Jurkat, Clone E6-1 (cell line): ENCODE results near the gene NTN5.
"Not testable (repeated sequence)": the region's sequence is repeated elsewhere in the genome, so short reads cannot be mapped to it uniquely, and the experiment has no call there.

Experiments
- DNase-seq: peaks from one replicate; pipeline ENCODE4 v3.0.0-alpha.2; 2011; ENCODE audit warnings: low read depth, low spot score
- H3K4me3 ChIP-seq: 2 replicates; pipeline ENCODE4 v1.5.1; 2011; ENCODE audit warnings: mild to moderate bottlenecking, low read length, control low read depth, moderate library complexity

The NTN5 gene

DNA sequence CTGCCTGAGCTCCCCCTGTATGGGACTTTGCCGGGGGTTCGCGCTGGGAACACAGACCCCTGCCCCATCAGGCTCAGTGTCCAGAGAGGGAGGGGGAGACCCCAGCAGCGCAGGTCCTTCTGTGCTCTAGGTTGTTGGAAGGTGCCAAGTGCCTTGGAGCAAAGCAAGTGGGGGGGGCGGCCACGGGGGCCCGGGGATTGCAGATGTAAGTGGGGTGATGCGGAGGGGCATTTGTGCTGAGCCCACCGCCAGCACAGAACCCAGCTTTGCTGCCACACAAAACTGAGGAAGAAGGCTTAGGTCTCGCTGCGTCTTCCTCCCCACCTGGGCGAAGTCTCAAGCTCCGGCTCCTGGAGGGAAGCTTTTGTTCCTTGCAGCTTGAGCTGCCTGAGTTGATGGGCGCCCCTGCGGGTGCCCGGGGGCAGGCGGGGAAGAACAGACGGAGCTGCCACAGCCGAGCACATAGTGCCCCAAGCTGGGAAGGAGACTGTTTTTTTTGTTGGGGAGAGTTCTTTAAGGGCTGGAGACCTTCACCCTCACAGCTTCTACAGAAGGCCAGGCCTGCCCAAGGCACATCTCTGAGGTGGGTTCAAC, 1.5 kb upstream of the NTN5 start:
- no peak overlapping the region for H3K4me3 ChIP-seq
- DNase-seq, result no peak

DNA sequence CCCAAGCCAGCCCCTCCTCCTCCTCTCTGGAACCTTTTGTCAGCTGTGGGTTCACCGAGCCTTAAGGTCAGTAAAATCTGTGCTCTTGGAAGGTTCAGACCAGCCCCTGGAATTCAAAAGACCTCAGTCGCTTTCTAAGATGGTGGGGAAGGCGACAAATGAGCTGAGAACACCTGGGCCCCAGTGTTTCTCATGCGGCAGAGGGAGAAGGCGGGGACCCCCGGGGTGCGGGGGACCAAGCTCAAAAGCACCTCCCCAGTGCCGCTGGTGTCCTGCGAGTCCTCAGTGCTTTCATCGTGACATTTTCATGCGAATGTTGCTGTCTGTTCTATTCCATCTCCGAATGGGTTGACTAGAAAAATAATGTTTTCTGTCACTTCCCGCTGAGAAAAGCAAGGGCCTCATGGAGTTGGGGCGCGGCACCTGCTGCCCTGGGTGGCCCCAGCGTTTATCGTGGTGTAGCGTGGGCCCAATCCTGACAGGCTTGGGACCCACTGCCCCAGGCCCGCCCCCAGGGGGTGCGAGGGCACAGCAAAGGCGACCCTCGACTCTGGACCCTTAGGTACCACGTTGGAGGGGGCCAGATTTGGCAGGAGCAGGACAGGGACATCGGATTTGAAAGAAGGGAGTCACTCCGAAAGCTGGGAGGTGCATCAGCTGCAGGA, 751 bp upstream of the NTN5 start:
- no peak overlapping the region for H3K4me3 ChIP-seq
- no peak for DNase-seq

DNA sequence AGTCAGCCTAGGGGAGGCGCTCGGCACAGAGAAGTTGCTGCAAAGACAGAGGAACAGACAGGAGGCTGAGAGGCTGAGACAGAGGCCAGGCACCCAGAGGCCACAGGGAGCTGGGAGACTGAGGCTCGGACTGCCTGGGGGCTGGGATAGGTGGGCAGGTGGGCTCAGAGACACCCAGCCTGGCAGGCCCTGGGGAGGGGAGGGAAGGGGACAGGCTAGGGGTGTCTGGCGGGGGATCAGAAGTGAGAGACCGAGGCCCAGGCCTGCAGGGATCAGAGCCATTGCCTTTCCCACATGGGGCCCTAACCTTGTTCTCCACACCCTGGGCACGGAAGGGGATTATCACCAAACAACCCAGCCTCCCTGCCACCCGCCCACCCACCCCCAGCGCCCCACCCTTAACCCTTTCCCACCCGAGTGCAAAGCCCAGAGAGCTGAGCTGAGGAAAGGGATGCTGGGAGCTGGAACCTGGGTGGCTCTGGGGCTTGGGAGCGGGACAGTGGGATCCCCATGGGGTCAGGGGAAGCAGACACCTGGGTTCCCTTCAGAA, 1.3 kb downstream of the NTN5 start:
- no peak overlapping the region for H3K4me3 ChIP-seq
- no peak for DNase-seq

DNA sequence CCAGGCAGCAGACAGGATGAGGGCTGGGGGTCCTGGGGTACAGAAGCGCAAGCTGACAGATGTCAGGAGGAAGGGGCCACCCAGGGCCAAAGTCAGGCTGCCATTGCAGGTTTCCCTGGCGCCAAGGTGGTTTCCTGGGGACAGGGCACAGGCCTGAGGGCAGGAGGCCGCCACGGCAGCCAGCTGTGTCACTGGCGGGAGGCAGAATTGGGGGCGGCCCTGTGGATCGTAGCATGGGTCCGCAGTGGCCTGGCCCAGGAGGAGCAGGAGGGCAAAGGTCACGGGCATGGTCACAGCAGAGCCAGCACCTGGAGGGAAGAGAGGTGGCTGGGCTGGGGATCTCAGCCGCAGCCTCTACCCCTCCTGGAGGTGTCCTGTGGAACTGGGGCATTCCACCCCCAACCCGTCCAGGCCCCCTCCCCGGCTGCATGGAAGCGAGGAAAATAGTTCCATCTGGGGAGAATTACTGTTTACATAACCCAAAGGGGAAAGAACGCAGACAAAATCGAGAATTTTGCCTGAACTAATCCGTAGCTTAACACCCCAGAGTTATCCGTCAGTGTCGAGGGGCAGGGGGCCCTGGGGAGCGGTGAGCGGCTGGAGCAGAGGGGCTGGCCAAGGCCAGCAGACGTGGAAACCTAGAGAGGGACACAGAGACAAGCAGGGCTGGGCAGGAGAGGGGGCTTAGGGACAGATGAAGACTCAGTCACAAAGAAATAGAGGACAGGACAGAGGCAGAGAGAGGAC, 1.9 kb downstream of the NTN5 start:
- H3K4me3 ChIP-seq, result no peak overlapping the region
- DNase-seq, result no peak

DNA sequence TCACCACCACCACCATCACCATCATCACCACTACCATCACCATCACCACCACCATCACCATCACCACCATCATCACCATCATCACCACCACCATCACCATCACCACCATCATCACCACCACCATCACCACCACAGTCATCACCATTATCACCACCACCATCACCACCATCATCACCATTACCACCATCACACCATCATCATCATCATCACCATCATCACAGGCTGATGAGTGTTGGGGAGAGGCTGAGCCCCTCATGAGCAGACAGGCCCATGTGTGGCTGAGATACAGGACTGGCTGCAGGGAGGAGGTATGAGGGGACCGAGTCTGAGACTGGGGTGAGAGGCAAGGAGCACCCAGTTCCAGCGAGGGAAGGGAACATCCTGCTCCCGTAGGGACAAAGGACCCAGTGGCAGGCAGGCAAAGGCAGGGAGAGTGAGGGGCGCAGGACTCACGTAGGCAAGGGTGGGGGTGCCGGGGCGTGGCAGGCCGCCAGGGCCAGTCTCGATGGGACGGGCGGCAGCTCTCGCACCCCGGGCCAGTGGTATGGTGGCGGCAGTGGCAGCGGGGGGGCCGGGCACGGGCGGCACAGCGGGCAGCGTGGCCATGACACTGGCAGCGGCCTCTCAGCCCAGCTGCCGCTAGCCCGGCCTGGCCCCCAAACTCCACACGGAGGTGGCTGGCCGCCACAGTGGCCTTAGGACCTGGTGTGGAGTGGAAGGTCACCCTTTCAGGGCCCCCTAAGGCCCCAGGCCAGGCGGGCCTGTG, 2.7 kb downstream of the NTN5 start:
- no peak for DNase-seq
- H3K4me3 ChIP-seq, result no peak overlapping the region

DNA sequence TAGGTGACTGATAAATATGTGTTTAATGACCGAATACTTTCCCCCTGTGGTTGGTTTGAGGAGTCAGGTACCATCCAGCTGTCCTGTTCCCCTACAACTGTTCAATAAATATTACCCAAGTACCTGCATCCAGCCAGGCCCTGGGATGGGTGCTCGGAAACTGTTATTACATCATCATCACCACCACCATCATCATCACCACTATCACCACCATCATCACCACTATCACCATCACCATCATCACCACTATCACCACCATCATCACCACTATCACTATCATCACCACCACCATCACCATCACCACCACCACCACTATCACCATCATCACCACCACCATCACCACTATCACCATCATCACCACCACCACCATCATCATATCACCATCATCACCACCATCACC, 4.1 kb downstream of the NTN5 start:
- no peak for DNase-seq

DNA sequence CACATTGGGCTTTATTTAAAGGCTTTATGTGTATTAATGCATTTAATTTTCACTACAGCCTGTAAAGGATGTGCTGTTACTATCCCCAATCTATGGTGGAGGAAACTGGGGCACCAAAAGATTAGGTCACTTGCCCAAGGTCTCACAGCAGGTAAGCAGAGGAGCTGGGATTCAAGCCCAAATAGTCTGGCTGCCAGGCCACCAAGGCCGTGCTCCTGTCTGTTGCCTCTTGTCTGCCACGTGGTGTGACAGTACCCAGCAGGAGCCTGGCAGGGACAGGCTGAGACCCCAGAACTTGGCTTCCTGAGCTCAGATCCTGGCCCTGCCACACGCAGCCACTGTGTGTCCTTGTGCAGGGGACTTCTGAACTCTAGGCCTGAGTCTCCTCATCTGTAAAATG, 4.5 kb downstream of the NTN5 start:
- no peak for DNase-seq
- no peak overlapping the region for H3K4me3 ChIP-seq

More for the DNA sequence above, 4.1 kb downstream of the NTN5 start:
- H3K4me3 ChIP-seq, result no peak overlapping the region

DNA sequence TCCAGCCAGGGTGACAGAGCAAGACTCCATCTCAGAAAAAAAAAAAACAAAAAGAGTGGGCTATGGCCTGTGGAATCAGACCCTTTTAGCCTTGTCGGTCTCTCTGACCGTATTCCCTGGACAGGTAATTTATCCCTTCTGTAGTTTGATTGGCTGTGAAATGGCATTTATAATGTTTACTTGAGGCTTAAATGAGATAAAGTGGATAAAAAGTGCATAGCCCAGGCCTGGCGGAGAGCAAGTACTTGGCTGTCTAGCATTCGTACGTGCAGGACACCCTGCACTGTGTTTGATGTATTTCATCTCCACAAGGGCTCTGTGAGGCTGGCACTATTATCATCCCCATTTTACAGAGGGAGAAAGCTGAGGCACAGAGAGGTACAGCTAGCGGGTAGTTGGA, 7.0 kb downstream of the NTN5 start:
- DNase-seq, result no peak
- no peak overlapping the region for H3K4me3 ChIP-seq

DNA sequence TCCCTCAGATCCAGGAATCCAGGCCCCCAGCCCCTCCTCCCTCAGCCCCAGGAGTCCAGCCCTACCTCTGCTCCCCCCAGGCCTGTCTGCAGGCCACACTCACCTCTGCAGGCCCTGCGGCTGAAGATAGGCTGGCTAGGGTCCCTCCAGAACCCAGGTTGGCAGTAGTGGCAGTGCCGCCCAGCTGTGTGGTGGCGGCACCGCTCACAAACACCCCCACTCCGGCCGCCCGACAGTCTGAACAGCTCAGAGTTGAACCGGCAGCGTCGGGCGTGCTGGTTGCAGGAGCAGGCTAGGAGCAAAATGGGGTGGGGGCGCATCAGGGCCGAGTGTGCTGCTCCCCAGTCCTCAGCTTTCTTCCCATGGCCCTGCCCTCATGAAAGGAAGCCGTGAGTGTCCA, 8.3 kb downstream of the NTN5 start:
- no peak overlapping the region for H3K4me3 ChIP-seq
- no peak for DNase-seq

DNA sequence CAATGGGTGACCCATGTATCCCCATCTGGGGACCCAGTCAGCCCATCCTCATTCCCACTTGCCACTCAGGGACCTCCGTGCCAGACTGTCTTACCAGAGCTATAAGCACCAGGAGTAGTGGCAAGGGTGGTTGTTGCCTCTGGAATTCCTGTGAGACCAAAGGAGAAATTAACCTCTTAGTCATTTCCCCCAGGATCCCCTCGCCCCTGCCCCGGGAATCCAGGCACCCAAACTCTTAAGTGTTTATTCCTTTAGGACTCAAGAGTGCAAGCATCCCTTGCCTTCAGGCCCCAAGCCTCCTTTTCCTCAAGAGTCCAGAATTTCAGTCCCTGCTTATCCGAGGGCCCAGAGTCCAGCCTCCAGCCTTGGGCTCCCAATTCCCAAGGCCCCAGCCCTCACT, 9.2 kb downstream of the NTN5 start:
- DNase-seq, result no peak
- H3K4me3 ChIP-seq, result no peak overlapping the region

DNA sequence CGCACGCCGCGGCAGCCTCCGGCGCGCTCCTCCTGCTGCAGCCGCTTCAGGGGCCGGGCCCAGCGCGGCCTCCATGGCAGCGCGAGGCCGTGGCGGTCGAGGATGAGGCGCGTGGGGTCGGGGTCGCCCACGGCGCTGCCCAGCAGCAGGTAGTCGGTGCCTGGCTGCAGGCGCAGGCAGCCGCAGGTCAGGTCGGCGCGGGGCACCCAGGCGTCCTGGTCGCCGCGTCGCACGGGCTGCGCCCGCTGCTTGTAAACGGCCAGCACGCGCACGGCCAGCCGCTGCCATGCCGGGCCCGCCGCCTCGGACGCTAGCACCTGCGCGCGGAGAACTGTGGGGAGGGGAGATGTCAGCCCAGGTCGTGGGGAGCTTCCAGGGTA, 11.1 kb downstream of the NTN5 start:
- no peak overlapping the region for H3K4me3 ChIP-seq
- no peak for DNase-seq

DNA sequence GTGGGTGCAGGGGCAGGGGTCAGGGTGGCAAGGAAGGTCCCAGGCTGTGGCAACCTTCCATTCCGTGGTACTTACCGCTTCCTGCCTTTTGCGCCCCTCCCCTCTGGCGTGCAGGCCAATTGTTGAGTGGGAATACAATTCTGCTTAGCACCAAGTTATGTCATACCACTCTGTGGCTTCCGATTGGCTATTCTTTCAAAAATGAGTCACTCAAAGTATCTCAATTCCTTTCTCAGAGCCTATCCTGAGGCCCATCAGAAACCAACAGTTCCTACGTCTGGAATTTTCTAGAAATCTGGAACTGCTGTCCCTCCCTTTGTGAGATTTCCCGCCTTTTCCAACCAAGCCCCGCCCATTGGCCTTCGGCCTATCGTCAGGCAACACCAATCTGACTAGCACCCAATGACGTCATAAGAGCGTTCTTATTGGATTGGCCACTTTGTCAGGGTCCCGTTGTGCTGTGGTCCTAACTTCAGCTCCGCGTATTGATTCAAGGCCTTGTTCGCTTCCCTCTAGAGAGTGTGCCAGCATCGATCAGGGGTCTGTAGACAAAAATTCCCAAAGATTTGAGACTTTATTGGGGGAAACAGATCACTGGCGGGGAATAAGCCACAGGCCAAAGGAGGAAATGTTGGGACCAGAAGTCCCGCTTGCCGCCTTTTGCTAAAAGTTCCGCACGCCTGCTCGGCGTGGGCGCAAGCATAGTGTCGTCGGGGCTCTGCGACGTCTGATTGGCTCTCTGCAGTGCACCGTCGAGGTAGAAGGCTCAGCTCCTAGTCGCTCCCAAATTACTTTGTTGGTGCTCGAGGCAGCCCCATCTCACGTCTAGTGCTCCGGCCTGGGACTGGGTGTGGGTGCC, 11.7 kb downstream of the NTN5 start:
- H3K4me3 ChIP-seq, result peak overlapping the region; percentile 21
- peak; percentile 98 for DNase-seq

DNA sequence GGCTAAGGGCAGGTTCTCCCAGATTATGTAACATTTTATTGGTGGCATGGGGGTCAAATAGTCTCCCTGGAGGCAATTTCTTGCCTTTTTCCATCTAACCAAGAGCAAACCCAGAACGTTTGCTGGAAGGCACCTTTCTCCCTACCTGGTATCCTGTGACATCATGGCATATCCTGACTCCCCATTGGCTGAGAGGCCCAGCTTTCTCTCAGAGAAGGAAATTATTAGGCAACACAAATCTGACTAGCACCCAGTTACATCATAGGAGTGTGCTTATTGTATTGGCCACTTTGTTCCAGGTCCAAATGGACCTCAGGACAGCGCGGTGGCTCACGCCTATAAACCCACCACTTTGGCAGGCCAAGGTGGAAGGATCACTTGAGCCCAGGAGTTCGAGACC, 13.0 kb downstream of the NTN5 start:
- no peak overlapping the region for H3K4me3 ChIP-seq
- DNase-seq, result no peak

DNA sequence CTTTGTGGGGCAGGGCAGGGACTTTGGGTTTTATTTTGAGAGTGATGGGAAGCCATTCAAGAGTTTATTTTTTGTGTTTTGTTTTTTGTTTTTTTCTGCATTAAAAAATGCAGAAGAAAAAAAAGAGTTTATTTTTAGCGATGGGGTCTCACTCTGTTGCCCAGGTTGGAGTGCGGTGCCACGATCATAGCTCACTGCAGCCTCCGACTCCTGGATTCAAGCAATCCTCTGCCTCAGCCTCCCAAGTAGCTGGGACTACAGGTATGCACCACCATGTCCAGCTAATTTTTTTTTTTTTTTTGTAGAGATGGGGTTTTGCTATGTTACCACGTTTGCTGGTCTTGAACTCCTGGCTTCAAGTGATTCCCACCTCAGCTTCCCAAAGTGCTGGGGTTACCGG, 14.3 kb downstream of the NTN5 start:
- no peak overlapping the region for H3K4me3 ChIP-seq
- no peak for DNase-seq

DNA sequence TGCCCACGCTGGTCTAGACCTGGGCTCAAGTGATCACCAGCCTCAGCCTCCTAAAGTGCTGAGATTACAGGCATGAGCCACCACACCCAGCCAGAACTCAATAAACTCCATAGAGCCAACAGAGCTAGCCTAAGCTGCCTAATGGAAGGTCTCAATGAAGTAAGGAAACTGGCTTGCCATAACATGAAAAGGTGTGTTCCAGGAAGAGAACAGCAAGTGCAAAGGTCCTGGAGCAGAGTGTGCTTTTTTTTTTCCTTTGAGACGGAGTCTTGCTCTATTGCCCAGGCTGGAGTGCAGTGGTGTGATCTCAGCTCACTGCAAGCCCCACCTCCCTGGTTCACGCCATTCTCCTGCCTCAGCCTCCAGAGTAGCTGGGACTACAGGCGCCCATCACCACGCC, 15.0 kb downstream of the NTN5 start:
- not testable (repeated sequence) for DNase-seq, H3K4me3 ChIP-seq

DNA sequence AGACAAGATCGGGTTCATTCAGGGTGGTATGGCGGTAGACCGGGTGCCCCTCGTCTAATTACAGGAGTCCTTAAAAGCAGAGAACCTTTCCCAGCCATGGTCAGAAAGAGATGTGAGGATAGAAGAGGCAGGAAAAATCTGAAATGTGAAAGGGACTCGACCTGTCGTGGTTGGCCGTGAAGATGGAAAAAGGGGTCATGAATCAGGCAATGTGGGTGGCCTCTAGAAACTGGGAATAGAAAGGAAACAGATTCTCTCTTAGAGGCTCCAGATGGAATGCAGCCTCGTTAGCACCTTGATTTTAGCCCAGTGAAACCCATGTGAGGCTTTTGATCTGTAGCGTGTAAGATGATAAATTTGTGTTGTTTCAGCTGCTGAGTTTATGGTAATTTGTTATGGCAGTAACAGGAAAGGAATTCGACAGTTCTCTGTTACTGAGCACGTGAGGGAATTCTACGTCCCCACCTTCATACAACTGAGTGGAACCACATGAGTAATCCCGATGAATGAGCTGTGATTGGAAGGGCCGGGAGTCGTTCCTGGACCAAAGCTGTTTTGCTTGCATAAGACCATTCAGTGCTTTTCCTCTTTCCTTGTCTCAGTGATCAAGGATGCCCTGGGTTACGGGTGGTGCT, 15.9 kb downstream of the NTN5 start:
- H3K4me3 ChIP-seq, result no peak overlapping the region
- DNase-seq, result no peak

DNA sequence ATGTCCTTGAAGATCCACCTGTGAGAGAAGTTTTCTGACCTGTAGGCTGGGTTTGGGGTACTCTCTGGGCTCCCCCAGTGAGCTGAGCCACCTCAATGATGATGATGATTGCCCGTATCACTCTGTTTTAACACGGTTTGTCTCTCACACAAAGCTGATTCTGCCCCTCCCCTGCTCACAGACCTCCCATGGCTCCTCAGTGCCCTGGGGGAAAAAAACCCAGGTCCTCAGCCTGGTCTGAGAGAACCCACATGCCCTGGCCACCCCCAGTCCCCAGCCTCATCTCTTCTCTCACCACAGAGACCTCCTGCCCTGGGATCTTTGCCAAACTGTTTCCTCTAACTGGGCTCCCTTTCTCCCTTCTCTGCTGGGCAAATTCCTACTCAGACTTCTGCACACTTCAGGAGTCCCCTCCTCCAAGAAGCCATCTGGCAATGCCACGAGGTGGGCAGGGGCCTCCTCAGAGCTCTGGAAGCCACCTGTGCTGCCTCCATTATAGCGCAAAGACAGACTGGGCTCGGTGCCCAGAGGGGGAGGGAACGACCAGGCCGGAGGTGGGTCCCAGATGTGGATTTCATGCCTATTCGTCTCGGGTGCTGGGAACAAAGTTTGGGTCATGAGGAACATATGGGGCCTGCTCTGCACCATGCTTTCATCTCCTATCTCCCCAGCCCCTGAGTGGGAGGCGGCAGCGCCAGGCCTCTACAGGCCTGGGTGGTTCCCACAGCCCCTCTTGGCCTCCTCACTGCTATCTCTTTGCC, 18.3 kb downstream of the NTN5 start:
- no peak overlapping the region for H3K4me3 ChIP-seq
- DNase-seq, result peak; percentile 60

DNA sequence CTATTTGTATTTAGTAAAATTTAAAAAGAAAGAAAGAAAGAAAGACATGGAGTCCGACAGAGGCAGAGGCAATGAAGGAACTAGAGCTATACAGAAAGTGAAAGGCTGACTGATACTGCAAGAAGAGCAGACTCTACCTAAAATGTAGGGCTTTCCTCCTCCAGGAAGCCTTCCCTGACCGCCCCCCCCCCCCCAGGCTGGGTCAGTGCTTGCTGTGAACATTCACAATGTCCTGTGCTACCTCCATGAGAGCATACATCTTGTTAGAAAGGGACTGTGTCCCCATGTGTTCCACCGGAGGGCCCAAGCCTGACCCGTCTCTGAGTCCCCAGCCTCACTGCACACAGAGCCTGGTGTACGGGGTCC, 21.2 kb downstream of the NTN5 start:
- no peak for DNase-seq
- no peak overlapping the region for H3K4me3 ChIP-seq
